K562 (cell line): Measurements from ENCODE around the gene CLCNKB. TPM values are rescaled to one million over a fixed set of nuclear protein-coding genes. Genes with fewer than 3 reads are reported as not detected.

Source experiments
- ARID4B ChIP-seq: sonication (generic); formaldehyde crosslinking; IDR thresholded peaks from 2 replicates; pipeline ENCODE4 v1.8.0; 2022; ENCODE audit warnings: mild to moderate bottlenecking, missing genetic modification reagents
- CHD4 ChIP-seq: fragments of 200-600 bp; sonication (generic); IDR thresholded peaks from 3 replicates; pipeline ENCODE4 v1.6.1; 2012; ENCODE audit warnings: low read depth, mild to moderate bottlenecking, mixed read lengths, low read length, inconsistent platforms; ENCODE audit not compliant: insufficient read depth, insufficient replicate concordance, poor library complexity, severe bottlenecking
- LEF1 ChIP-seq: fragments of 450-650 bp; IDR thresholded peaks from 2 replicates; pipeline ENCODE4 v1.6.1; 2016; ENCODE audit warnings: mild to moderate bottlenecking
- MGA ChIP-seq: fragments of 450-650 bp; IDR thresholded peaks from 2 replicates; pipeline ENCODE4 v1.6.1; 2016; ENCODE audit warnings: mild to moderate bottlenecking, moderate library complexity
- MYNN ChIP-seq, 2 experiments: sonication (generic); formaldehyde crosslinking in 1 of 2; IDR thresholded peaks; 2 replicates each; pipeline versions ENCODE4 v1.5.0 to v1.6.1; 2016 to 2020; ENCODE audit warnings: antibody characterized with exemption in 1 of 2, missing genetic modification reagents in 1 of 2
- RB1 ChIP-seq: fragments of 450-650 bp; IDR thresholded peaks from 2 replicates; pipeline ENCODE4 v1.6.1; 2017; ENCODE audit warnings: low read depth, mild to moderate bottlenecking
- TAL1 ChIP-seq: fragments of 450-650 bp; IDR thresholded peaks from 2 replicates; pipeline ENCODE4 v1.6.1; 2016; ENCODE audit warnings: mild to moderate bottlenecking
- USF1 ChIP-seq: sonication (generic); formaldehyde crosslinking; IDR thresholded peaks from 2 replicates; pipeline ENCODE4 v1.9.0; 2022; ENCODE audit warnings: mild to moderate bottlenecking, missing genetic modification reagents
- polyA plus RNA-seq, 8 experiments: library from polyadenylated mRNA; depleted of rRNA in 4 of 8; stranded (reverse) in 5 of 8; unstranded in 3 of 8; fragments of >200 nt; fragmentation: Nextera tagmentation in 2 of 8; fragmentation: Illumina TruSeq in 1 of 8; extraction: Ambion mirVana in 2 of 8; extraction: Trizol in 1 of 8; gene quantifications; 2 replicates each; pipeline versions ENCODE4 v1.2.1 to v1.2.3, GENCODE V29; 2011 to 2014; ENCODE audit warnings: inconsistent platforms in 1 of 8, missing spikeins in 1 of 8
- total RNA-seq, 7 experiments: library from RNA; depleted of rRNA in 6 of 7; stranded (reverse); fragments of >200 nt in 6 of 7; fragmentation: Illumina TruSeq in 2 of 7; extraction: Trizol in 2 of 7; gene quantifications; 2 replicates each; pipeline versions ENCODE4 v1.2.1 to v1.2.3, GENCODE V29; 2011 to 2021; ENCODE audit warnings: low replicate concordance in 1 of 7

CLCNKB gene
- total and polyA plus RNA-seq, 9 of the 15 experiments (the other 6 are each of a cell fraction or from before 2014, with no cell fraction given) = 0.08 to 1.7 (median 0.64) TPM

- peak; percentile 46 for TF ChIP-seq CHD4
- peak; percentile 89 for TF ChIP-seq MGA
- peak; percentile 94 for TF ChIP-seq USF1 (CRISPR knock-in tag)
- peak; percentile 62; the same call in 1 of the 2 replicates for TF ChIP-seq MYNN (IDR thresholded peaks at IDR 0.05)
- TF ChIP-seq MYNN (CRISPR knock-in tag; IDR thresholded peaks at IDR 0.05) = no peak
- TF ChIP-seq RB1 = no peak
- peak; percentile 53 for TF ChIP-seq ARID4B (CRISPR knock-in tag)
- TF ChIP-seq LEF1 = peak; percentile 67
- TF ChIP-seq TAL1 = no peak
Observed at GRCh38 chr1:16014509-16015482, 28.8 kb upstream of the CLCNKB start (continued).
